AG04450 (cell line): ENCODE data around the gene SGTA. TPM values are rescaled to one million over a fixed set of nuclear protein-coding genes. Genes with fewer than 3 reads are reported as not detected.

Experiments used
- CTCF ChIA-PET: fragments of 300-600, 350-600 bp; formaldehyde crosslinking; extraction: SDS; loops from one replicate; lab custom pipeline; 2022; ENCODE audit warnings: antibody characterized with exemption, inconsistent platforms; lab: Charles Lee
- POLR2A ChIA-PET: fragments of 350-600 bp; formaldehyde crosslinking; extraction: SDS; loops from one replicate; lab custom pipeline; 2021; ENCODE audit warnings: antibody characterized with exemption, inconsistent platforms; lab: Yijun Ruan, JAX
- DNase-seq: peaks from one replicate; pipeline ENCODE4 v3.0.0-alpha.2; 2011; ENCODE audit warnings: low read depth, low spot score
- H3K27ac ChIP-seq: one replicate; pipeline ENCODE4 v1.5.1; 2012; ENCODE audit warnings: low read depth, low read length, control low read depth
- H3K27me3 ChIP-seq: one replicate; pipeline ENCODE4 v1.6.0; 2012; ENCODE audit warnings: low read length; ENCODE audit not compliant: control insufficient read depth, insufficient read depth
- H3K4me3 ChIP-seq: 2 replicates; pipeline ENCODE4 v1.5.1; 2011; ENCODE audit warnings: mild to moderate bottlenecking, low read depth, low read length, control low read depth
- H3K9me3 ChIP-seq: 2 replicates; pipeline ENCODE4 v1.5.1; 2012; ENCODE audit warnings: low read length; ENCODE audit not compliant: control insufficient read depth, insufficient read depth
- CTCF ChIP-seq: IDR thresholded peaks from 2 replicates; pipeline ENCODE4 v1.5.1; 2011; ENCODE audit warnings: low read depth, low read length, control low read depth, inconsistent platforms
- polyA plus RNA-seq: library from polyadenylated mRNA; depleted of rRNA; stranded (reverse); fragments of >200 nt; gene quantifications from 2 replicates; pipeline ENCODE4 v1.2.3, GENCODE V29; 2011

SGTA gene
- polyA plus RNA-seq, 1 experiment: 44.0 TPM

- no peak for DNase-seq
- H3K27me3 ChIP-seq: no peaks in the 10 kb centered on the region
- peaks cover 13% of the 10 kb centered on the region for H3K9me3 ChIP-seq
- no peak overlapping the region for H3K4me3 ChIP-seq
- ChIA-PET CTCF (no interaction called here), POLR2A (interaction anchor here (0.6 kb wide), 1 partner anchor 193 kb away, joined by 3 read pairs; no protein-coding TSS in a partner anchor)
- no peak for TF ChIP-seq CTCF
- H3K27ac ChIP-seq: no peak overlapping the region
Measured at GRCh38 chr19:2736550-2737190, 46.4 kb downstream of the SGTA start.

GRCh38 chr19:2735374-2735773 is 47.7 kb downstream of the SGTA start:
- H3K27me3 ChIP-seq: no peaks in the 10 kb centered on the region
- POLR2A ChIA-PET: no interaction called here
- CTCF ChIA-PET: no interaction called here
- DNase-seq: no peak
- no peak overlapping the region for H3K27ac ChIP-seq
- peaks cover 13% of the 10 kb centered on the region for H3K9me3 ChIP-seq
- H3K4me3 ChIP-seq: no peak overlapping the region
- no peak for TF ChIP-seq CTCF

DNA sequence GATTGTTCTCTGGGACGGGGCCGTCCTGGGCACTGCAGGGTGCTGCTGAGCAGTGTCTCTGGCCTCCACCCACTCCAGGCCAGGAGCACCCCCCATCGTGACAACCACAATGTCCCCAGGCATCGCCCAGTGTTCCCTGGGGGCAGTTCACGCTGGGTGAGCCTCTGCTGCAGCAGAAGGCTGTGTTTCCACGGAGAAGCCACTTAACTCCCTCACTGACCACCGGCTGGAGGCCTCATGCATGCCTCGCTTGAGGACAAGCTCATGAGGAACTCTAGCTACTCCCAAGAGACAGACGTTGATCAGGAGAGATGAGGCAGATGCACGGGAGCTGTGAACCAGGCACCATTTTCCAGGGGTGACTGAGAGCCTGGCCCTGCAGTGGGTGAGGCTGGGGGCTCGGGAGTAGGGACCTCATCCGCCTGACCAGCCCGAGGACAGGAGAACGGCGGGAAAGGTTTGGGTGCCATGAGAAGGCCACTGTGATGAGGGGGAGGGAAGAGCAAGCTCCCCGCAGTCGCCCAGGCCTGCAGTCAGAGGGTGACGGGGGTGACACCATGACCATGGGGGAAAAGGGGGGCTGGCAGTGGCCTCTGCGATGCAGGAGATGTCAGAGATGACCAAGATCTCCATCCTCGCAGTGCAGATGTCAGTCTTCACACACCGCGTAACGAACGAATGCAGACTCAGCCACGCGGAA is 48.3 kb downstream of the SGTA start:
- no peaks in the 10 kb centered on the region for H3K27me3 ChIP-seq
- H3K4me3 ChIP-seq: no peak overlapping the region
- H3K27ac ChIP-seq: no peak overlapping the region
- no peak for TF ChIP-seq CTCF
- POLR2A ChIA-PET: no interaction called here
- CTCF ChIA-PET: no interaction called here
- DNase-seq: no peak
- peaks cover 13% of the 10 kb centered on the region for H3K9me3 ChIP-seq

- CTCF ChIA-PET: no interaction called here
- DNase-seq: no peak
- Histone ChIP-seq H3K4me3 (no peak overlapping the region), H3K27me3 (no peaks in the 10 kb centered on the region), H3K9me3 (peaks cover 10% of the 10 kb centered on the region), H3K27ac (no peak overlapping the region)
- no peak for TF ChIP-seq CTCF
- POLR2A ChIA-PET: no interaction called here
Measured at GRCh38 chr19:2733930-2734588, 49.0 kb downstream of the SGTA start.

GRCh38 chr19:2732883-2733282 is 50.2 kb downstream of the SGTA start:
- Histone ChIP-seq H3K27me3 (no peaks in the 10 kb centered on the region), H3K4me3 (no peak overlapping the region), H3K27ac (no peak overlapping the region), H3K9me3 (peaks cover 10% of the 10 kb centered on the region)
- ChIA-PET CTCF (no interaction called here), POLR2A (no interaction called here)
- DNase-seq: no peak
- no peak for TF ChIP-seq CTCF
